H9 (cell line): ENCODE results near the gene ENG. TPM values are rescaled to one million over a fixed set of nuclear protein-coding genes. Genes with fewer than 3 reads are reported as not detected.

Source experiments
- DNase-seq: peaks from one replicate; pipeline ENCODE4 v3.0.0-alpha.2; 2017
- H2AFZ ChIP-seq: one replicate; pipeline ENCODE4 v1.6.1; 2013; ENCODE audit warnings: mild to moderate bottlenecking, low read length, control low read depth, moderate library complexity
- H2AK5ac ChIP-seq: 2 replicates; pipeline ENCODE4 v1.6.1; 2013; ENCODE audit warnings: low read length, control low read depth, mixed read lengths; ENCODE audit not compliant: insufficient read length
- H2BK120ac ChIP-seq: one replicate; pipeline ENCODE4 v1.6.1; 2013; ENCODE audit warnings: low read depth, mild to moderate bottlenecking, low read length, control low read depth, inconsistent platforms; ENCODE audit not compliant: poor library complexity, severe bottlenecking
- H2BK12ac ChIP-seq: 2 replicates; pipeline ENCODE4 v1.6.1; 2013; ENCODE audit warnings: low read length, control low read depth, mixed read lengths, low read depth; ENCODE audit not compliant: insufficient read length
- H2BK15ac ChIP-seq: 2 replicates; pipeline ENCODE4 v1.6.1; 2013; ENCODE audit warnings: low read depth, low read length, control low read depth
- H2BK20ac ChIP-seq: one replicate; pipeline ENCODE4 v1.6.1; 2013; ENCODE audit warnings: low read depth, mild to moderate bottlenecking, low read length, control low read depth, inconsistent platforms; ENCODE audit not compliant: poor library complexity, severe bottlenecking
- H2BK5ac ChIP-seq: 2 replicates; pipeline ENCODE4 v1.6.1; 2013; ENCODE audit warnings: low read length, control low read depth, mixed read lengths; ENCODE audit not compliant: insufficient read length
- H3K14ac ChIP-seq: 2 replicates; pipeline ENCODE4 v1.6.1; 2013; ENCODE audit warnings: low read length, control low read depth; ENCODE audit not compliant: insufficient read depth
- H3K18ac ChIP-seq: 2 replicates; pipeline ENCODE4 v1.6.1; 2013; ENCODE audit warnings: low read depth, mild to moderate bottlenecking, mixed read lengths, low read length, control low read depth; ENCODE audit not compliant: insufficient read length
- H3K23ac ChIP-seq: 2 replicates; pipeline ENCODE4 v1.6.1; 2013; ENCODE audit warnings: low read length, control low read depth, mixed read lengths, low read depth; ENCODE audit not compliant: insufficient read length
- H3K23me2 ChIP-seq: 2 replicates; pipeline ENCODE4 v1.6.1; 2013; ENCODE audit warnings: low read depth, mild to moderate bottlenecking, mixed read lengths, low read length, control low read depth; ENCODE audit not compliant: insufficient read length, poor library complexity, severe bottlenecking
- H3K27ac ChIP-seq: 2 replicates; pipeline ENCODE4 v1.5.1; 2013; ENCODE audit warnings: low read length, control low read depth, mixed read lengths, low read depth; ENCODE audit not compliant: insufficient read length
- H3K27me3 ChIP-seq: 2 replicates; pipeline ENCODE4 v1.6.1; 2013; ENCODE audit warnings: low read length, control low read depth, inconsistent platforms; ENCODE audit not compliant: insufficient read depth
- H3K4ac ChIP-seq: 2 replicates; pipeline ENCODE4 v1.6.1; 2013; ENCODE audit warnings: low read depth, mild to moderate bottlenecking, control low read depth, inconsistent platforms, low read length, moderate library complexity
- H3K4me1 ChIP-seq: 2 replicates; pipeline ENCODE4 v1.6.1; 2013; ENCODE audit warnings: low read length, control low read depth, inconsistent platforms; ENCODE audit not compliant: insufficient read depth
- H3K4me2 ChIP-seq: 2 replicates; pipeline ENCODE4 v1.6.1; 2013; ENCODE audit warnings: low read length, control low read depth, mixed read lengths; ENCODE audit not compliant: insufficient read length, insufficient read depth
- H3K56ac ChIP-seq: 2 replicates; pipeline ENCODE4 v1.6.1; 2013; ENCODE audit warnings: low read depth, mild to moderate bottlenecking, mixed read lengths, low read length, control low read depth; ENCODE audit not compliant: insufficient read length
- H3K79me1 ChIP-seq: 2 replicates; pipeline ENCODE4 v1.6.1; 2013; ENCODE audit warnings: low read depth, mild to moderate bottlenecking, moderate library complexity, low read length, control low read depth, inconsistent platforms; ENCODE audit not compliant: insufficient read depth, poor library complexity, severe bottlenecking
- H3K79me2 ChIP-seq: 2 replicates; pipeline ENCODE4 v1.6.1; 2013; ENCODE audit warnings: low read length, control low read depth, inconsistent platforms; ENCODE audit not compliant: insufficient read depth
- H3K9ac ChIP-seq: 2 replicates; pipeline ENCODE4 v1.6.1; 2013; ENCODE audit warnings: low read length, control low read depth, mixed read lengths; ENCODE audit not compliant: insufficient read length; ENCODE audit errors: extremely low read depth
- H3K9me3 ChIP-seq: one replicate; pipeline ENCODE4 v1.6.1; 2013; ENCODE audit warnings: low read depth, low read length, inconsistent platforms; ENCODE audit not compliant: control insufficient read depth
- H3T11ph ChIP-seq: one replicate; pipeline ENCODE4 v1.6.1; 2013; ENCODE audit warnings: mild to moderate bottlenecking, low read length, control low read depth, inconsistent platforms
- H4K20me1 ChIP-seq: one replicate; pipeline ENCODE4 v1.6.1; 2013; ENCODE audit not compliant: control insufficient read depth, insufficient read length, insufficient read depth
- H4K5ac ChIP-seq: 2 replicates; pipeline ENCODE4 v1.6.1; 2013; ENCODE audit warnings: low read depth, mild to moderate bottlenecking, mixed read lengths, low read length, control low read depth; ENCODE audit not compliant: insufficient read length
- H4K8ac ChIP-seq: replicated peaks from 2 replicates; pipeline ENCODE4 v1.6.1; 2013; ENCODE audit warnings: low read length, control low read depth, mixed read lengths, low read depth; ENCODE audit not compliant: insufficient read length
- H4K91ac ChIP-seq: 2 replicates; pipeline ENCODE4 v1.6.1; 2013; ENCODE audit warnings: low read depth, mild to moderate bottlenecking, moderate library complexity, mixed read lengths, low read length, control low read depth; ENCODE audit not compliant: insufficient read length
- H3K27ac Mint-ChIP-seq, 3 experiments: 2 replicates in 2 of 3; 3 replicates in 1 of 3; pipeline ENCODE4 v1.8.0; 2020 to 2021; ENCODE audit warnings: mixed read lengths in 3 of 3, mild to moderate bottlenecking in 1 of 3, moderate library complexity in 1 of 3
- H3K27me3 Mint-ChIP-seq: 2 replicates; pipeline ENCODE4 v1.8.0; 2021; ENCODE audit warnings: low read depth, mild to moderate bottlenecking, moderate library complexity, mixed read lengths
- H3K36me3 Mint-ChIP-seq, 3 experiments: 2 replicates in 2 of 3; 3 replicates in 1 of 3; pipeline ENCODE4 v1.8.0; 2020 to 2021; ENCODE audit warnings: low read depth in 3 of 3, mixed read lengths in 3 of 3; ENCODE audit not compliant: insufficient read depth in 1 of 3
- H3K4me1 Mint-ChIP-seq, 2 experiments: 2 replicates each; pipeline ENCODE4 v1.8.0; 2020; ENCODE audit warnings: mixed read lengths in 2 of 2
- H3K4me3 Mint-ChIP-seq, 2 experiments: 2 replicates in 1 of 2; 3 replicates in 1 of 2; pipeline ENCODE4 v1.8.0; 2020 to 2021; ENCODE audit warnings: mild to moderate bottlenecking in 2 of 2, mixed read lengths in 2 of 2, moderate library complexity in 1 of 2
- H3K9me3 Mint-ChIP-seq, 2 experiments: 2 replicates in 1 of 2; 3 replicates in 1 of 2; pipeline ENCODE4 v1.8.0; 2020; ENCODE audit warnings: mild to moderate bottlenecking in 2 of 2, mixed read lengths in 2 of 2, moderate library complexity in 1 of 2
- CTCF ChIP-seq: fragments of 200-600 bp; sonication (generic); conservative IDR thresholded peaks from 3 replicates; pipeline ENCODE4 v1.8.0; 2021; ENCODE audit warnings: antibody characterized with exemption, mild to moderate bottlenecking
- WGBS: extraction: QIAGEN DNeasy Blood & Tissue Kit; methylation state at CpG from one replicate; pipeline ENCODE4 v1.1.7; 2013; ENCODE audit warnings: missing lambda C conversion rate, low lambda C conversion rate, mixed read lengths; ENCODE audit not compliant: insufficient read length; ENCODE audit errors: extremely low coverage; 5-methylcytosine and 5-hydroxymethylcytosine counted together
- total RNA-seq: library from RNA; stranded (reverse); gene quantifications from 2 replicates; pipeline ENCODE4 v1.2.1, GENCODE V29; 2021

The ENG gene
- total RNA-seq, 1 experiment from 2014 or later = 2.1 TPM

GRCh38 chr9:127818574-127818973 lies 35.9 kb downstream of the ENG start:
- Histone ChIP-seq H3K9me3 (no peaks in the 10 kb centered on the region), H3K9ac (no peak overlapping the region), H2BK120ac (no peak overlapping the region), H3K4ac (no peak overlapping the region), H3K79me2 (no peaks in the 10 kb centered on the region), H3K18ac (no peak overlapping the region), H3K23me2 (no peaks in the 10 kb centered on the region), H3K23ac (no peak overlapping the region), H3T11ph (no peak overlapping the region), H3K27ac (no peak overlapping the region), H4K5ac (no peak overlapping the region), H3K27me3 (no peaks in the 10 kb centered on the region), H2BK5ac (no peak overlapping the region), H3K14ac (no peak overlapping the region), H4K91ac (no peak overlapping the region), H3K4me1 (no peaks in the 10 kb centered on the region), H4K8ac (no peak overlapping the region), H3K4me2 (no peak overlapping the region), H2BK20ac (no peak overlapping the region), H3K56ac (no peak overlapping the region), H4K20me1 (no peaks in the 10 kb centered on the region), H2AFZ (no peak overlapping the region), H3K79me1 (no peaks in the 10 kb centered on the region), H2AK5ac (no peak overlapping the region), H2BK15ac (no peak overlapping the region), H2BK12ac (no peak overlapping the region)
- no peaks in the 10 kb centered on the region for H3K9me3 Mint-ChIP-seq
- H3K36me3 Mint-ChIP-seq = peaks cover 0 to 25% (median 18%) of the 10 kb centered on the region in 3 experiments; a peak in 4 of 7 replicates
- H3K4me3 Mint-ChIP-seq = no peak overlapping the region
- no peaks in the 10 kb centered on the region for H3K4me1 Mint-ChIP-seq
- peak overlapping the region in 1 of 3 experiments; percentile 57; a peak in 1 of 7 replicates for H3K27ac Mint-ChIP-seq
- no peaks in the 10 kb centered on the region for H3K27me3 Mint-ChIP-seq
- no CpG with 5 or more reads among the region's 11 CpGs for WGBS
- no peak for DNase-seq
- no peak for TF ChIP-seq CTCF
